ENCODE measurements around the gene MFSD12. TPM values are rescaled to one million over a fixed set of nuclear protein-coding genes. Genes with fewer than 3 reads are reported as not detected.

MFSD12 gene
- total RNA-seq, 1 donor from 2014 or later = 154 TPM

- TF ChIP-seq CTCF (IDR thresholded peaks at IDR 0.05; ENCODE audit: insufficient read depth, low read length, poor library complexity, severe bottlenecking) = no peak
- Histone ChIP-seq H3K27me3 (ENCODE audit: control insufficient read depth, insufficient read depth, low read length) (peaks cover 11% of the 10 kb centered on the region), H3K36me3 (ENCODE audit: control insufficient read depth, insufficient read depth, low read length) (no peaks in the 10 kb centered on the region), H3K4me3 (ENCODE audit: low read depth, low read length) (no peak overlapping the region)
- no peak for DNase-seq (ENCODE audit: low read depth)
Observed at GRCh38 chr19:3595521-3596061, 38.2 kb upstream of the MFSD12 start.

GRCh38 chr19:3593156-3593555 lies 35.8 kb upstream of the MFSD12 start:
- Histone ChIP-seq H3K36me3 (ENCODE audit: control insufficient read depth, insufficient read depth, low read length) (no peaks in the 10 kb centered on the region), H3K27me3 (ENCODE audit: control insufficient read depth, insufficient read depth, low read length) (peaks cover 11% of the 10 kb centered on the region), H3K4me3 (ENCODE audit: low read depth, low read length) (no peak overlapping the region)
- DNase-seq (ENCODE audit: low read depth) = no peak
- no peak for TF ChIP-seq CTCF (IDR thresholded peaks at IDR 0.05; ENCODE audit: insufficient read depth, low read length, poor library complexity, severe bottlenecking)

GRCh38 chr19:3591876-3592613 lies 34.7 kb upstream of the MFSD12 start:
- no peak for TF ChIP-seq CTCF (IDR thresholded peaks at IDR 0.05; ENCODE audit: insufficient read depth, low read length, poor library complexity, severe bottlenecking)
- H3K36me3 ChIP-seq (ENCODE audit: control insufficient read depth, insufficient read depth, low read length) = no peaks in the 10 kb centered on the region
- H3K4me3 ChIP-seq (ENCODE audit: low read depth, low read length) = no peak overlapping the region
- no peak for DNase-seq (ENCODE audit: low read depth)
- H3K27me3 ChIP-seq (ENCODE audit: control insufficient read depth, insufficient read depth, low read length) = peaks cover 11% of the 10 kb centered on the region

- H3K36me3 ChIP-seq (ENCODE audit: control insufficient read depth, insufficient read depth, low read length) = no peaks in the 10 kb centered on the region
- no peak for DNase-seq (ENCODE audit: low read depth)
- H3K4me3 ChIP-seq (ENCODE audit: low read depth, low read length) = no peak overlapping the region
- TF ChIP-seq CTCF (IDR thresholded peaks at IDR 0.05; ENCODE audit: insufficient read depth, low read length, poor library complexity, severe bottlenecking) = no peak
- H3K27me3 ChIP-seq (ENCODE audit: control insufficient read depth, insufficient read depth, low read length) = peaks cover 17% of the 10 kb centered on the region
Observed at GRCh38 chr19:3590991-3591659, 33.7 kb upstream of the MFSD12 start.

GRCh38 chr19:3589949-3590348 lies 32.6 kb upstream of the MFSD12 start:
- H3K27me3 ChIP-seq (ENCODE audit: control insufficient read depth, insufficient read depth, low read length) = peaks cover 26% of the 10 kb centered on the region
- DNase-seq (ENCODE audit: low read depth) = no peak
- no peak overlapping the region for H3K4me3 ChIP-seq (ENCODE audit: low read depth, low read length)
- H3K36me3 ChIP-seq (ENCODE audit: control insufficient read depth, insufficient read depth, low read length) = no peaks in the 10 kb centered on the region
- no peak for TF ChIP-seq CTCF (IDR thresholded peaks at IDR 0.05; ENCODE audit: insufficient read depth, low read length, poor library complexity, severe bottlenecking)

Measured in kidney epithelial cell (primary cell).